C4-2B (cell line): Measurements from ENCODE around the gene EGFLAM.

Experiments used
- H3K27ac ChIP-seq: fragments of 450-650 bp; 2 replicates; pipeline ENCODE4 v1.5.1; 2017
- CTCF ChIP-seq: fragments of 450-650 bp; conservative IDR thresholded peaks from 2 replicates; pipeline ENCODE4 v1.5.1; 2017; ENCODE audit warnings: mild to moderate bottlenecking
- ZFX ChIP-seq: fragments of 450-650 bp; IDR thresholded peaks from 2 replicates; pipeline ENCODE4 v1.6.1; 2017

Gene EGFLAM

GRCh38 chr5:38458174-38458573 lies 199.8 kb downstream of the EGFLAM start:
- no peak overlapping the region for H3K27ac ChIP-seq
- TF ChIP-seq CTCF = no peak
- no peak for TF ChIP-seq ZFX

DNA sequence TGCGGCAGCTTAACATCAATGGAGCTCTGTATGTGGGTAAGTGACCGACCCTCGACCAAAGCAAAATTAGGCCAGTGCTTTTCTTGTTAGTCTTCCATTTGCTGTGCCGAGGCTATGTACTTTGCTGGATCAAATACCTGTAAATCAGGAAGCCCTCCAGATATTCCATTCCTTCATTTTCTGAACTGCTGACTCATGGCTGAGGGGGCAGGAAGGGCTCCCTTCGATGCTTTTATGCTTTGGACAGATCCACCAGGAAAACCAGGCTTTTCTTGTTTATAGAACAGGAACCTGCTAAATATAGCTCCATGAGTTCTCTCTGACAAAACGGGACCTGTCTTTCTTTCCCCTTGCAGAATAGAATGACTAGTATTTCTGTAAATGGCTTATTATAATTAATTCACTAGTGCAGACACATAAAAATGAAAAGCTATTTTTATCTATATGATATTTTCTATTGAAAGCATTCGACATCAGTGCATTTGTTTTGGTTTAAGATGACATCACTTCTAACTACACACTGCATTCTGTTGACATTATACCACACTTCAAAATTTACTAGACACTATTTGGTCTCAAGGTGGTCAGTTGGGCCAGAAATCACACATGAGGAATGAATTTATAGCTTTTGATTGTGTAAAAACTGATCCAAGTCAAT lies 204.7 kb downstream of the EGFLAM start:
- TF ChIP-seq ZFX (no peak), CTCF (no peak)
- 0 out of 2 replicates have a peak overlapping the region, but pooled peaks have one; percentile 2 for H3K27ac ChIP-seq

- no peak for TF ChIP-seq CTCF
- TF ChIP-seq ZFX = no peak
- H3K27ac ChIP-seq = 0 out of 2 replicates have a peak overlapping the region, but pooled peaks have one; percentile 2
These were observed 205.5 kb downstream of the EGFLAM start for GRCh38 chr5:38463634-38464521.

- H3K27ac ChIP-seq = no peak overlapping the region
- TF ChIP-seq CTCF = no peak
These were observed 206.7 kb downstream of the EGFLAM start for GRCh38 chr5:38465061-38465460.

- no peak overlapping the region for H3K27ac ChIP-seq
- TF ChIP-seq ZFX (no peak), CTCF (no peak)
These were observed 207.5 kb downstream of the EGFLAM start for GRCh38 chr5:38465702-38466423.

DNA sequence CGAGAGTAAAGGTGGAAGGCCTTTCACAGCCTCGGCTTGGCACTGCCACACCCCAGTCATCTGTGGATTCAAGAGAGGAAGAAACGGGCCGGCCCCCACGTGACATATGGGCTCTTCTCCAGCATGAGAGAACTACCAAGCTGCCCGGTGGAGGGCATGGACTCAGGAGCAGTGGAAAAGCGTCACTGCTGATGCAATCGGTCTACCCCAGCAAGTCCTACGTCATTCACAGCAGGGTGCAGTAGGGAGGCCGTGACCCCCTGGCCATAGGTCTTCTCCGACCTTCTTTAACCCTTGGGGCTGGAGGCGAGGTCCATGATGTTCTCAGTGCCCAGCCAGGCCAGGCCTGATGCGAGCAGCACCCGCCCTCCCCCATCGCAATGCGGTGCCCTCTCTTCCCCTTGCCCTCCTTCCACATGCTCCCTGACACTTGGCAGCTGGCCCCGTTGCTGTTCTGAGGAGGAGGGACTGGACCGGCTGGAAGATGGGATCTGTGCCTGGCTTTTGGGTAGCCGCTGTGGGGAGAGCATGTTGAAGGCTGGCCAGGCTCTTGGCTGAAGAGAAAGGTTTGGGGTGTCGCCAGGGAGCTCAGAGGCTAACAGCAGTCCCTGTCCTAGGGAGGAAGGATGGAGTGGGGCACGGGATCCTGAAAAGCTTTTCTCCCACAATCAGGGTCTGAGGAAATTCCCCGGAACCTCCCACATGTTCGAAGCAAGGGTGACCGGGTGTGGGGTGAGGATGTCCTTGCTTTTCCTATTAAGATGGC lies 208.2 kb downstream of the EGFLAM start:
- H3K27ac ChIP-seq = no peak overlapping the region
- TF ChIP-seq CTCF (no peak), ZFX (no peak)
